HG03442 (cell line): Measurements from ENCODE around the gene DIPK1B.

Experiments used
- ATAC-seq: cut with Tn5 transposase; IDR thresholded peaks from one replicate; pipeline ENCODE4 v1.9.1; 2021; ENCODE audit warnings: mild to moderate bottlenecking, moderate library complexity; ENCODE audit not compliant: unreplicated experiment

Gene DIPK1B

DNA sequence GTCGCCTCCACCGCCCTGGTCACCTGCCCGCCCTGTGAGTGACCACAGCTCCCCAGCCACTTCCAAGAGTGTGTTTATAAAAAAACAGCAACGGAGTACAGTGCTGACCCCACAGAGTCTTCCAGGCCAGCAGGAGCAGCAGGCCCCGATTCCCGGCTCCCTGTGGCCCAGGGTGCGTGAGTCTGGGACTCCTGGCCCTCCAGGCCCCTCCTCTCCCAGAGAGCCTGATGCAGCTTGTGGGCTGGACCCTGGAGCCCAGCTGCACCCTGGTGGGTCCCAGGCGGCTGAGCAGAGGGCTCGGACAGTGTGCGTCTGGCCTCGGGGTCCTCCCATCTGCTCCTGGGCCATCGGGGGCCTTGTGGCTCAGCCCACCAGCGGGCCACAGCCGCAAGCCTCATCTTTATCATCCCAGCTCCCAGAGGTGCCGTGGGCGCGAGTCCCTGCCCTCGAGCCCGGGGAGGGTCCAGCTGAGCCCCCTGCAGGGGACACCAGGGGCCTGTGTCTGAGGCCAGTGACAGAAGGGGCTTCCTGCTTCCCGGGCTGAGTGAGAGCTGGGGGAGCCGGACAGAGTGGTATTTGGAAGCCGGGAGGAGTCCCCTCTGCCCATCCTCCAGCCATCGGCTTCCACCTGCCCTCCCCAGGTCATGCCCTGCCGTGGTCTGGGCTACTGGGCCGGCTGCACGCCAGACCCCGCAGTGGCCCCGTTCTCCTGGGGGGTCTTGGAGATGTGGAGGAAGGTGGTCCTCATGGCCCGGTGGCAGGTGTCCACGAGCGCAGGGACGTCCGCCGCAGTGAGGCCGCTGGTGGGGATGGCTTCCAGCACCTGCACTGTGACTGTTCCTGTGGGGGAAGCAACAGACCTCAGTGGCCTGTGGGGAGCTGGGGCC is 39.0 kb upstream of the DIPK1B start:
- no peak for ATAC-seq

- ATAC-seq, result no peak
Measured at GRCh38 chr9:136673975-136674785, 38.2 kb upstream of the DIPK1B start.

GRCh38 chr9:136674786-136675349 is 37.5 kb upstream of the DIPK1B start:
- ATAC-seq, result no peak

DNA sequence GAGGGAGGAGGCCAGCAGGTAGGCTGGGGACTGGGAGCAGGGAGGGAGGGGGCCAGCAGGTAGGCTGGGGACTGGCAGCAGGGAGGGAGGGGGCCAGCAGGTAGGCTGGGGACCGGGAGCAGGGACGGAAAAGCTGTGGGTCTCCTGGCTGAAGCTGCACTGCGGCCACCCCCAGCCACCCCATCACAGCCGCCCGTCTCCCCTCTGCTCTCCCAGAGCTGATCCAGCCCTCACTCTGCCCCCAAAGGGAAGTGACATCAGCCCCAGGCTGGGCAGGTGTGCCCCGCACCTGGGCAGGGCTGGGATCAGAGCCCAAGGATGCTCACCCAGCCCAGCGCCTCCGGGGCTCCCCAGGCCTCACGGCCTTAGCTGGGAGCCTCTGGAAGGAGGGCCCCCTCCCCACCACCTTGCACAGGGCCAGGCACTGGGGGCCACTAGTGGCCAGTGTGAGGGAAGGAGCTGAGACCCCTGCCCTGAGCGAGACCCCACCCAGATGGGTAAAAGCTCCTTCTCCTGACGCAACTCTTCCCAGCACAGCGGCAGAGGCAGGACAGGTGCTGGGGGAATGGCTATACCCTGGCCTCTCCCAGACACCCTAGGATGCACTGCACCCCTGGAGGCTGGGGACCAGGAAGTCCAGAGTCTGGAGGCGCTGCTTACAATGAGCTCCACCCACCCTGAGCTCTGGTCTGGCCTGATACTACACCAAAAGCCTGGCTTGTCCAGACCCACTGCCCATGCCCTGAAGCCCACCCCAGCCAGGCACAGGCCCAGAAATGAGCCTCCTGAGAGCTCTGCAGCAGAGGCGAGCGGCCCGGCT is 36.7 kb upstream of the DIPK1B start:
- no peak for ATAC-seq

DNA sequence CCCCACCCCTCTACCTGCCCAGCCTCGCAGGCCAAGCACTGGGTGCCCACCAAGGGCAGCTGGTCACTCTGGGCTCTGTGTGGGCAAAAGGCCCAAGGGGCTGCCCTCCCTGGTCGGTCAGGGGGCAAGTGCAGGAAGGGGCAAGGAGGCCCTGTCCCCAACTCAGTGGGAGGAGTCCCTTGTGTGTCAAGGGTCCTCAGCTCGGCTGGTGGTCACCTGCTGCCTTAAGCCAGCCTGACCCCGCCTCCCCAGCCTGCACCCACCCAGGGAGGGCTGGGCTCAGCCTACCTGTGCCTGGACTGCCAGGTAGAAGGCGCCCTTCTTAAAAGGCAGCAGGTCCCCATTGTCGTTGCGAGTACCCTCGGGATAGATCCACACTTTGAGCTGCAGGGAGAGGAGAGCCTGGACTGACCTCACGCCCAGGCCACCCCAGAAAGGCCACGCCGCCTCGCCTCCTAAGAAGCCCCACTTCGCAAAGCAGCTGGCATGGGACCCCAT is 36.0 kb upstream of the DIPK1B start:
- no peak for ATAC-seq

DNA sequence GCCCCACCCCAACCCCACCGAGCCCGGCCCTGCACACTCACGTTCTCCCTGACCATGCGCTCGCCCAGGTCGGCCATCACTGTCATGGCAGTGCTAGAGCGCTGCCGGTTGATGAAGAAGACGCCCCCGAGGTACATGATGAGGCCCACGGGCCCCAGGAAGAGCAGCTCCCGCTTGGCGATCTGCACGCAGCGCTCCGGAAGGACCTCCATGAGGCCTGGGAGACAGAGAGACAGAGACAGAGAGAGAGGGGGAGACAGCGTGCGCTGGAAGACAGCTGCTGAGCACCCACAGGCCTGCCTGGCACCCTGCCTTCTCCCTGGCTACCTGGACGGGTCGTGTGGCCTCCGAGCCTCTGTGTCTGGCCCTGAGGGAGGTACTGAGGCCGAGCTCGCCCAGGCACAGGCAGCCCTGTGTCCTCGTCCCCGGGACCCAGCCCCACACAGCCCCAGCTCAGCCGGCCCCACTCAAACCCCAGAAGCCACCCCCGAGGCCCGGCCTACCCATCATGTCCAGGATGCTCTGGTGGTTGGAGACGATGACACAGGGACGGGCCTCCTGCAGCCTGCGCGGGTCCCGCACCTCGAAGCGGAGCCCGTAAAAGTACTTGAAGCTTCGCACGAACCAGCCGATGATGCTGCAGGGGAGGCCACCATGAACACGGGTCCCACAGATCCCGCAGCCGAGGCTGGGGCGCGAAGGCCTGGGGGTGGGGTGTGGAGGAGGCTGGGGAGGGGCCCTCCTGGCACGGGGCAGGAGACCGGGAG is 35.3 kb upstream of the DIPK1B start:
- no peak for ATAC-seq

GRCh38 chr9:136678034-136678433 is 34.3 kb upstream of the DIPK1B start:
- no peak for ATAC-seq

- no peak for ATAC-seq
Measured at GRCh38 chr9:136678624-136679023, 33.7 kb upstream of the DIPK1B start.

GRCh38 chr9:136679431-136679941 is 32.9 kb upstream of the DIPK1B start:
- no peak for ATAC-seq

DNA sequence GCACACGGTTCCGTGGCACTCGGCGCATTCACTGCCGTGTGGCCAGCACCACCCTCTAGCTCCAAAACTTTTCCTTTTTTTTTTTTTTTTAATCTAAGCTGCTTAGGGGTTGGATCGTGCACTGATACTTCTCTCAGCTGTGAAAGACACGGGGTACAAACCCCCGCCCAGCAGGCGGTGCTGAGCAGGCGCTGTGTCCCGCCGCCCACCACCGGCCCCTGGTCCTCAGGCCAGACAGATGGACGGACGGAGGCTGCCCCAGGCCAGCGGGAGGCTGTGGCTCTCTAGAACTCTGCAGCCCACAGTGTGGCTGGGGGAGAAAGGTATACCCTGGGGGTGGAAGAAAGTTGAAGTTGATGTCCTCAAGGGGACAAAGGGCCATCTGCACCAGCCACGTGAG is 31.3 kb upstream of the DIPK1B start:
- no peak for ATAC-seq

DNA sequence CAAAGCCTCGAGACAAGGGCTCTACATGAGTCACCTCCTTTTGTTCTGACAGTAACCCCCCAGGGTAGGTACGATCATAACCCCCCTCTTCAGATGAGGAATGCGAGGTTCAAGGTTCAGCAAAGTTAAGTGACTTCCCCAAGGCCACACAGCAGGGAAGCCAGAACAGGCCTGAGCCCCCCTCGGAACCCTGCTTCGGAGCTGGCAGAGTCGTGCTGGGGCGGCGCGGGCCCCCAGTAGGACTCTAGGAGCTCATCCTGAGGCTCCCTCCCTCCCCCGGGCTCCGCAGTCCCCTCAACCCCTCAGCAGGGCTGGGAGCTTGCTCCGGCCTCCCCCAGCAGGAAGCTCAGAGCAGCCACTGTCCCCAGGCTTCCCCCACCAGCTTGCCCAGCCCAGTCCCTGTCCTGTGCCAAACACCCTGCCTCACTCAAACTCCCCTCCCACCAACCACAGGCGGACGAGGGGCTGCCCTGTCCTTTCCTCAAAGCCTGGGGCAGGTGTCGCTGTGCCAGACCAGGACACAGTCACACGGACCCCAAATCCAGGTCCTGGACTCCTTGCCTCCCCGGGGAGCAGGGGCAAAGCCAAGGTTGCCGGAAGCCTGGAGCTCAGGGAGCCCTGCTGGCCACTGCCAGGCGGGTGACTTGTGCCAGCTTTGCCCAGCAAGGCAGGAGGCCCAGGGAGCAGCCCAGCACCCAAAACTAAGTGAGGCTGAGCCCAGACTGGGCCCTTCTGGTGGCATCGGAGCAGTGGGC is 30.2 kb upstream of the DIPK1B start:
- ATAC-seq, result no peak

DNA sequence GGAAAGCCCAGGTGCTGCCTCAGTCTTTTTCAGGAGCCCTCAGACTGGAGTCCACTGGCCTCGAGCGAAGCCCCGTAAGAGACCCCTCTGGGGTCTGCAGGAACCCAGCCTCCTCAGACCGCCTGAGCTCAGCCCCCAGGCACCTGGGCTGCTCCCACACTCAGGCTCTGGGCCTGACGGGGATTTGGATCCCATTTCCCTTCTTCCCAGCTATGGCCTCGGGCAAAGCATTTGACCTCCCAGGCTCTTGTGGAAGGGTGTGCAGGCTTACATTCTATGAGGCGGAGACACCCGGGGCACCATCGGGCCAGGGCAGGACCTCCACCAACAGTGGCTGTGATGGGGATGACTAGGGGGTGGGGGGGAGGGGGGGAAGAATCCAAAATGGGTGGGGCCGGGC is 29.7 kb upstream of the DIPK1B start:
- no peak for ATAC-seq

GRCh38 chr9:136683173-136683745 is 29.1 kb upstream of the DIPK1B start:
- ATAC-seq, result no peak

- ATAC-seq, result no peak
Measured at GRCh38 chr9:136683755-136684154, 28.6 kb upstream of the DIPK1B start.

DNA sequence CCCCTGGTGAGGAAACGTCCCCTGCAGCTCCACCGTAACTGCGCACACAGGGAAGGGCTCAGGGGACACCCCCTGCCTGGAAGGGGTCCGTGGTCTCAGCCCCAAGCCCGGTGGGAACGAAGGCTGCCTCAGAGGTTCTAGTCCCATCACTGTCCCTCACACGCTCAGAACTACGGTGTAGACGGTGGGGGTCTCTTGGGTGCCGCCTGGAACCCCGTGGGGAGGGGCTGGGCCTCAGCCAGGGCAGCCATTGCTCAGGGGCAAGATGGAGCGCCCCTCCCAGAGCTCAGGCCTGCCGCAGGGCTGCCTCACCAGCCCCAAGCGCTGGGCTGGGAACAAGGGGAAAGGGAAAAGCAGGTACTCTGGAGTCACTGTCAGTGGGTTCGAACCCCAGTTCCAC is 28.0 kb upstream of the DIPK1B start:
- ATAC-seq, result no peak

DNA sequence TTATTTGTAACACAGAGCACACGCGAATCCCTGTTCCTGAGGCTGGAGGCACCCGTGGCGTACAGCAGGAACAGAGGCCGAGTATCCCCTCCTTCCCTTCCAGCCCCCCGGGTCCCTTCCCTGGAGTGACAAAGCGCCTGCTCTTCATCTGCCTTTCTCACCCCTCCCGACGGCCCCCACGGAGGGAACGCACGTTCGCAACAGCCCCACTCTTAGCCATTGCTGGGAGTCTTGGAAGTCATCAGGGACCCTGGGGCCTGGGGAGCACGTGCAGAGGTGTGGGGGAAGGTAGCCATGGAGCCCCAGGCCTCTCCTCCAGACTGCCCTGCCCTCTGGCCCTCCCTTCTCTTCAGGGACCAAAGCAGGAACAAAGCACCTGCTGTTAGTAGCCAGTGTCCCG is 27.6 kb upstream of the DIPK1B start:
- no peak for ATAC-seq

GRCh38 chr9:136685216-136685615 is 27.2 kb upstream of the DIPK1B start:
- ATAC-seq, result no peak

GRCh38 chr9:136685790-136686533 is 26.4 kb upstream of the DIPK1B start:
- no peak for ATAC-seq
